Neutrophil (primary cell): ENCODE measurements around the gene C19orf44.
"Not testable (repeated sequence)": the region's sequence is repeated elsewhere in the genome, so short reads cannot be mapped to it uniquely, and the experiment has no call there.

Source experiments
- H3K27ac ChIP-seq: fragments of 200-600 bp; sonication (generic); 2 replicates; pipeline ENCODE4 v1.5.1; 2016; ENCODE audit warnings: mild to moderate bottlenecking, moderate library complexity
- H3K27me3 ChIP-seq: fragments of 200-600 bp; sonication (generic); 2 replicates; pipeline ENCODE4 v1.6.0; 2016; ENCODE audit warnings: mild to moderate bottlenecking
- H3K36me3 ChIP-seq: fragments of 200-600 bp; sonication (generic); 2 replicates; pipeline ENCODE4 v1.5.1; 2017
- H3K4me1 ChIP-seq, 2 experiments: fragments of 200-600 bp in 1 of 2; sonication (generic) in 1 of 2; 1 replicate in 1 of 2; 2 replicates in 1 of 2; pipeline versions ENCODE4 v1.5.1 to v1.6.1; 2013 to 2016; ENCODE audit warnings: low read depth in 1 of 2, low read length in 1 of 2, mild to moderate bottlenecking in 1 of 2, moderate library complexity in 1 of 2; ENCODE audit not compliant: control insufficient read depth in 1 of 2, insufficient read depth in 1 of 2
- H3K4me3 ChIP-seq, 2 experiments: fragments of 200-600 bp in 1 of 2; sonication (generic) in 1 of 2; 1 replicate in 1 of 2; 2 replicates in 1 of 2; pipeline ENCODE4 v1.5.1; 2013 to 2016; ENCODE audit warnings: low read depth in 1 of 2, low read length in 1 of 2, mild to moderate bottlenecking in 1 of 2, moderate library complexity in 1 of 2
- H3K9me3 ChIP-seq: fragments of 200-600 bp; sonication (generic); 2 replicates; pipeline ENCODE4 v1.5.1; 2016
- CTCF ChIP-seq: fragments of 200-600 bp; sonication (generic); IDR thresholded peaks from 2 replicates; pipeline ENCODE4 v1.5.1; 2016; ENCODE audit warnings: antibody characterized with exemption

C19orf44 gene

DNA sequence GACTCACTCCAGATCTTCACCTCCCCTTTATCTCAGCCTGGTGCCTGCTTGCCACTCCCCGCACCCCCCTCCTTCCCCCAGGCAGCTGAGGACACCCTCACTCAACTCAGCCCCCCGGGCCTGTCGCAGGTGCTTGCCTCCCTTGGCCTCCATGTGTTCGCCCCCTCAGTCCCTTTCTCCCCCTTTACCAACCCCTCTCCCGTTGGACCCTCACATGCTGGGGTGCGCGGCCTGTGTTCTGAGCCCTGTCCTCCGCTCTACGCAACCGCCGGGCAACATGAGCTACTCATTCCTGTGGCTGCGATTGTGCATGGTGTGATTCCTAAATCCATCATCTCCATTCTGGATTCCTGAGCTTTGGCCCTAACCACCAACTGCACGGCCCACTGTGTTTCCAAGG lies 40.9 kb downstream of the C19orf44 start:
- Histone ChIP-seq H3K36me3 (peaks cover 73% of the 10 kb centered on the region), H3K4me1 (peaks cover 11 to 12% of the 10 kb centered on the region in 2 experiments), H3K27ac (no peak overlapping the region), H3K27me3 (no peaks in the 10 kb centered on the region), H3K9me3 (no peaks in the 10 kb centered on the region), H3K4me3 (no peak overlapping the region)
- TF ChIP-seq CTCF: no peak

GRCh38 chr19:16540948-16541347 lies 44.8 kb downstream of the C19orf44 start:
- no peak for TF ChIP-seq CTCF
- Histone ChIP-seq H3K4me3 (peak overlapping the region; percentile 95 to 97), H3K36me3 (peaks cover 35% of the 10 kb centered on the region), H3K27me3 (no peaks in the 10 kb centered on the region), H3K27ac (peak overlapping the region; percentile 88), H3K4me1 (peaks cover 25 to 26% of the 10 kb centered on the region in 2 experiments), H3K9me3 (no peaks in the 10 kb centered on the region)

- TF ChIP-seq CTCF: no peak
- H3K4me3 ChIP-seq: peak overlapping the region; percentile 95 to 97
- peaks cover 28% of the 10 kb centered on the region for H3K36me3 ChIP-seq
- peak overlapping the region; percentile 88 for H3K27ac ChIP-seq
- H3K9me3 ChIP-seq: no peaks in the 10 kb centered on the region
- no peaks in the 10 kb centered on the region for H3K27me3 ChIP-seq
- peaks cover 25 to 26% of the 10 kb centered on the region in 2 experiments for H3K4me1 ChIP-seq
These were observed 45.4 kb downstream of the C19orf44 start for GRCh38 chr19:16541526-16542044.

DNA sequence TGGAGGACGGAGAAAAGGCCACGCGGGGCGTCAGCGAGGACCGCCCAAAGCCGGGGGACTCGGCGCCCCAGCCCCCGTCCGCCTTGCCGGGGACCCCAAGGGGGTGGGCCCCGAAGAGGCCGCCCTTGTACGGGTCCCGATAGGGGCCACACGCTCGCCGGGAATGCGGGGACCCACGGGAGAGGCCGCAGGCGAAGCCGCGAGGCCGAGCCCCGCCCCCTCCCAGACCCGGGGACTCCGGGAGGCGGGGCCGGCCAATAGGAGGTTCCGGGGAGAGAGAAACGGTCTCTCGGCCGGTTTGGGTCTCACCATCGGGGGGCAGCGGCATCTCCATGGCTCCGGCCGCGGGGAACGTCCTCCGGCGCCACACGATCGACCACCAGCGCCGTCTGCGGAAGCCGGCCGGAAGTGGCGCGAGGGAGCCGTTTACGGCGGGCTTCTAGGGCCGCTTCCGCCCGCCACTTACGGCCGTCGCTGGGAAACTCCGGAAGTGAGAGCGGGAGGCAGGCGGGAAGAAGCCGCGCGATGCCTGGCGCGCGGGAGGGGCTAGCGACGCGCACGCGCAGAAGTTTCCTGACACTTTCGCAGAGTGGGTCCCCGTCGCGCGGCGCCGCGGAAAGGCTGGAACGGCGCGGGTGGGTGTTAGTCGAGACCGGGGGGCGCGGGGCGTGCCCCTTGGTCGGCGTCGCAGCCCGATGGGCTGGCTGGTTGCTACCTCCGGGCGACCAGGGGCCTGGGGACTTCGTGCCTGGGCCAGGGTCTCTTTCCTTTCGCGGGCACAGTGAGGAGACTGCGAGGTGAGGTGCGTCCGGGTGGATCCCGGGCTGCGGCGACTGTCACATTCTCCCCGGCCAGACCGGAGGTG lies 46.1 kb downstream of the C19orf44 start, which contains the start of gene CHERP:
Gene CHERP, minus strand, starts transcription at position 393 of the 865 bp plus-strand sequence. Its CDS starts 59 bp downstream, at position 334.
- TF ChIP-seq CTCF: peak; percentile 32
- H3K27me3 ChIP-seq: no peaks in the 10 kb centered on the region
- peak within 1 kb of the TSS; percentile 95 to 97 for H3K4me3 ChIP-seq
- H3K4me1 ChIP-seq: peaks cover 29 to 30% of the 10 kb centered on the region in 2 experiments
- H3K27ac ChIP-seq: peak within 1 kb of the TSS; percentile 88
- no peaks in the 10 kb centered on the region for H3K9me3 ChIP-seq
- H3K36me3 ChIP-seq: peaks cover 23% of the 10 kb centered on the region

- Histone ChIP-seq H3K9me3 (no peaks in the 10 kb centered on the region), H3K36me3 (peaks cover 15% of the 10 kb centered on the region), H3K4me1 (peaks cover 36 to 37% of the 10 kb centered on the region in 2 experiments), H3K27me3 (no peaks in the 10 kb centered on the region), H3K27ac (peak overlapping the region; percentile 88), H3K4me3 (peak overlapping the region; percentile 95 to 97)
- no peak for TF ChIP-seq CTCF
These were observed 46.8 kb downstream of the C19orf44 start for GRCh38 chr19:16542910-16543472.

GRCh38 chr19:16543734-16544133 lies 47.5 kb downstream of the C19orf44 start:
- H3K36me3 ChIP-seq, H3K27me3 ChIP-seq, H3K4me3 ChIP-seq, H3K27ac ChIP-seq, H3K9me3 ChIP-seq: not testable (repeated sequence)
- peaks cover 38 to 39% of the 10 kb centered on the region in 2 experiments for H3K4me1 ChIP-seq
